NB4 (cell line): Measurements from ENCODE around the gene CDH23.

Experiments used
- DNase-seq: peaks from one replicate; pipeline ENCODE4 v3.0.0; 2010; ENCODE audit warnings: low read depth
- H3K4me3 ChIP-seq: one replicate; pipeline ENCODE4 v1.5.1; 2011; ENCODE audit warnings: mild to moderate bottlenecking, low read depth, low read length, moderate library complexity
- CTCF ChIP-seq: IDR thresholded peaks from one replicate; pipeline ENCODE4 v1.5.1; 2012; ENCODE audit warnings: low read depth, low read length
- MAX ChIP-seq: IDR thresholded peaks from 2 replicates; pipeline ENCODE4 v1.6.1; 2011; ENCODE audit warnings: low read depth, low read length
- MYC ChIP-seq: IDR thresholded peaks from 2 replicates; pipeline ENCODE4 v1.6.1; 2011; ENCODE audit warnings: low read depth, low read length
- POLR2A ChIP-seq: IDR thresholded peaks from 2 replicates; pipeline ENCODE4 v1.6.1; 2011; ENCODE audit warnings: mild to moderate bottlenecking; ENCODE audit not compliant: insufficient read length; ENCODE audit errors: extremely low read depth

The CDH23 gene

GRCh38 chr10:71747039-71747531 is 350.4 kb downstream of the CDH23 start:
- TF ChIP-seq MYC (no peak), POLR2A (no peak), MAX (no peak), CTCF (no peak)
- H3K4me3 ChIP-seq, result no peak overlapping the region
- no peak for DNase-seq

- peak; percentile 96 for DNase-seq
- H3K4me3 ChIP-seq, result peak overlapping the region; percentile 4
- TF ChIP-seq CTCF (no peak), MAX (peak; percentile 74; the same call in 1 of the 2 replicates), MYC (peak; percentile 59), POLR2A (no peak)
Observed at GRCh38 chr10:71747551-71748523, 351.1 kb downstream of the CDH23 start.

- TF ChIP-seq CTCF (peak; percentile 23), MAX (peak; percentile 72), MYC (peak; percentile 84), POLR2A (peak; percentile 52)
- H3K4me3 ChIP-seq, result peak overlapping the region; percentile 3
- peak; percentile 100 for DNase-seq
Observed at GRCh38 chr10:71748671-71749191, 352.0 kb downstream of the CDH23 start.

GRCh38 chr10:71749396-71749795 is 352.7 kb downstream of the CDH23 start:
- TF ChIP-seq MYC (no peak), CTCF (no peak), POLR2A (no peak), MAX (no peak)
- H3K4me3 ChIP-seq, result no peak overlapping the region
- DNase-seq, result no peak

GRCh38 chr10:71750124-71750841 is 353.6 kb downstream of the CDH23 start:
- TF ChIP-seq CTCF, result no peak
- peak; percentile 7; the same call in 1 of the 2 replicates for TF ChIP-seq MYC
- no peak for TF ChIP-seq POLR2A
- peak; percentile 24; the same call in 1 of the 2 replicates for TF ChIP-seq MAX
- no peak overlapping the region for H3K4me3 ChIP-seq
- DNase-seq, result peak; percentile 93
